HG03196 (cell line): ENCODE data around the gene SGMS1.
"Not testable (repeated sequence)": the region's sequence is repeated elsewhere in the genome, so short reads cannot be mapped to it uniquely, and the experiment has no call there.

ENCODE experiments used
- ATAC-seq: cut with Tn5 transposase; IDR thresholded peaks from one replicate; pipeline ENCODE4 v1.9.1; 2021; ENCODE audit not compliant: unreplicated experiment

The SGMS1 gene

DNA sequence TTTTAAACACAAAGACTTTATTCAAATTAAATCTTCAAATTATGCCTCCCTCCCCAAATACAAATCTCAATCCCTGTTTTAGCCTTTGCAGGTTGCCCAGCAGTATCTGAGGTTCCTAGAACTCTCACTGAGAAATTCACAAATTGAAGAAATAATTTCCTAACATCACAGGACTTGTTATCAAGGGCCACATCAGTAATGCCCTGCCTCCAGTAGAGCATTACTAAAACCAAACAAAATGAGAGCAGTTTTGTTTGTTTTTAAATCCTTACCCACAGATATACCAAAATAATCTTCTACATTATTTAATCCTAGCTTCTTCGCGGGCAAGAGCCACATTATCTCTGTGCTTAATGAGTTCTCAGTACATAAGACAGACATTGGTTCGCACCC is 152.2 kb downstream of the SGMS1 start:
- ATAC-seq = no peak

DNA sequence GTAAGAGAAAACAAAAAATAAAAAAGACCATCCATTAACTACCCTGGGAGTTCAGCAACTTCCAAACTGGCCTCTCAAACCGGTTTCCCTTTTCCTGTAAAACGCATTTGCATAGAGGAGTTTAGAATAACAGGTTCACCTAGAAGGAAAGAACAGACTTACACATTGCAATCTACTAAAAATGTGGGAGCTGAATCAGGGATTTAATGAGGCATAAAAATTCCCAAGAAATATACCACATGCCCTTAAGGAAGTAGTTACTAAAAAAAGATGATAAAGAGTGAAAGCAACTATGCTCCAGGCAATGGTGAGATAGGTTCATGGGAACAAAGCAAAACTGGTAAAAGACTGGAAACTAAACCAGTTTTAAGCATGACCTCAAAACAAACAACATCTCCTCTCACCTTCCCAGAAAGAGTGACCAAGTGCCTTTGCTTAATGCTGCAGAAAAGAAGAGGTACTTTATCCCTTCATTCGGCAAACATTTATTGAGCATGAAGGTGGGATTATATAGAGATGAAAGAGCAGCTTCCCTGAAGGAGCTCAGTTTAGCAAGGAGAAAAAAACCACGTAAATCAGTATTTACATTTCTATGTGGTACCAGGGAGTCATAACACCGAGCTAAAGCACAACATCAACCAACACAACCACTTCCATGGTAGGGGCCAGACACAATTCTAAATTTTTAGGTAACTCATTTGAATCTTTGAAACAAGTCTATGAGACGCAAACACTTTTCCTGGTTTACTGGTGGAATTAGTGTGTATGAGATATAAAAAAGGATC is 152.8 kb downstream of the SGMS1 start:
- no peak for ATAC-seq

DNA sequence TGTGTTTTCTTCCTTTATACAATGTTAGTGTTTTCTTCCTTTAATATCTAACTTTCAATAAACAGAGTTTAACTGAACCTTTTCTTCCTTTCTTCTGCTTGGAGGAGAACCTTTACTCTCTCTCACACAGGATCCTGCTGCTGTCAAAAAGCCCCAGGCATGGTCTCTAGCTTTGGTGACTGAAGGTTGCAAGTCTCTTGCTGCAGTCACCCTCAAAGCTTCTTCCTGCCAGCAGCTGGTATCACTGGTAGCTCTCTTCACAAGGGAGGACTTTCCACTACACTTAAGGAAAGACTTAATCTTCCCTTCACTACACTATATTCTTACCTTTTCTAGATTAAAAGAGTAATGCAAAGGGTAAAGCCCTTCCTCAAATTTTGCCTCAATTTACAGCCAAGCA is 153.4 kb downstream of the SGMS1 start:
- ATAC-seq = peak; percentile 47

DNA sequence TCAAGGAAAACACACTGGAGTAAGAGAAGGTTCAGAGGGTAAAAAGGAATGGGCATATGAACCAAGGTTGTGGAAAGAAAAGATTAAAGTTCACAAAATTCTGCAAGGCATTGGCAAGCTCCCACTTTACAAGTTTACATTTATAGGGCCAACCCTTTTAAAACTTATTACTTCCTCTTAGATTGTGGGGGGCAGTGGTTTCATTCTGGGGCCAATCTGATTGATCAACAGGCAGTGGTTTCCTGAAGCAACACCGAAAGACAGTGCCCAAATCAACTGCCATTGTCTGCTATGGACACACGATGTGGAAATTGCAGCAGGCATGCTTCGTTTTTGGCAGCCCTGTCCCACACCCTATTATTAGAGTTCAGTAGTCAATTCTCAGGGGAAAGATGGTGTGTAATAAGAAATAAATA is 154.0 kb downstream of the SGMS1 start:
- no peak for ATAC-seq

DNA sequence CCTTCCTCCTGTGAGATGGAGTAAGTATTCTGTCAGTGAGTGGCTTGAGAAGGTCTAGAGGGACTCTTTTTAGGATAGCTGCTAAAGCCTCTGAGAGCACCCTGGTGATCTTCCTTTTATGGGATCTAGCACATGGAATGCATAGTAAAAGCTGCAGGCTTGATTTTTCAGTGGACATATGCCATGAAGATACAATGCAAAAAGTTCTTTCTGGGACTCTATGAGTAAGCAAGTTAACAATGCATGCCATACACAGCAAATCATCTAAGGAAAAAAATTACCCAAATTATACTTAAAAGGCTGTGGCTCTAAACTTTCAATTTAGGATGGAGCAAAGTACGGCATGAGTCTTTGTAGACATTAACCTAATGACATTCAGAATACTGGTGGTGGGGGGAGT is 154.5 kb downstream of the SGMS1 start:
- ATAC-seq = no peak

DNA sequence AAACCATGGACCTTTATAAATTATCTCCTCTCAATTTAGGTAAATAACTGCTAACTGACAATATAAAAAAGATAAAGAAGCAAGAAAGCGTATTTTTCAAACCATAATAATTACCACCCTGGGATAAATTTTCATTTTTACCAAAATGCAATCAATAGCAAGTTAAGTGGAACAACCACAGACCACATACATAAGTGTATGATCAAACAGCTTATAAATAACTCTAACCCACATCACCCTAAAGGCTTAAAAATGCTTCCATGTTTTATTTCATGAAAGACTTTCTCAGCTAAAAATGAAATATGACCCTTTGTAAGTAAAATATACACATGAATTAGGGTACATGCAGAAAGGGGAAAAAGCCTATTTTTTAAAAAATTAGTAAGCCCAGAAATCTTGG is 156.5 kb downstream of the SGMS1 start:
- no peak for ATAC-seq

DNA sequence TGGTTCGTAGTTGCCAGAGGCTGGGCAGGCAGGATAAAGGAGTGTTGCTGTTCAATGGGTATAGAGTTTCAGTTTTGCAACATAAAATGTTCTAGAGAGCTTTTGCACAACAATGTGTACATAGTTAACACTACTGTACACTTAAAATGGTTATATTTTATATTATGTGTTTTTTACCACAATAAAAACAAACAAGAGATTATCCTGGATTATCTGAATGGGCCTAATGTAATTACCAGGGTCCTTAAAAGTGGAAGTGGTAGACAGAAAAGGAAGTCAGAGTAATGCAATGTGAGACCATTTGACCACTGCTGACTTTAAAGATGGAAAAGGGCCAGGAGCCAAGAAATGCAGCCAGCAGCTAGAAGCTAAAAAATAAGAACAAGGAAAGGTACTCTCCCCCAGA is 159.7 kb downstream of the SGMS1 start:
- ATAC-seq = no peak

GRCh38 chr10:50461834-50462233 is 161.9 kb downstream of the SGMS1 start:
- no peak for ATAC-seq

- ATAC-seq = no peak
Observed at GRCh38 chr10:50461123-50461522, 162.6 kb downstream of the SGMS1 start.

GRCh38 chr10:50456719-50457118 is 167.0 kb downstream of the SGMS1 start:
- ATAC-seq = no peak

DNA sequence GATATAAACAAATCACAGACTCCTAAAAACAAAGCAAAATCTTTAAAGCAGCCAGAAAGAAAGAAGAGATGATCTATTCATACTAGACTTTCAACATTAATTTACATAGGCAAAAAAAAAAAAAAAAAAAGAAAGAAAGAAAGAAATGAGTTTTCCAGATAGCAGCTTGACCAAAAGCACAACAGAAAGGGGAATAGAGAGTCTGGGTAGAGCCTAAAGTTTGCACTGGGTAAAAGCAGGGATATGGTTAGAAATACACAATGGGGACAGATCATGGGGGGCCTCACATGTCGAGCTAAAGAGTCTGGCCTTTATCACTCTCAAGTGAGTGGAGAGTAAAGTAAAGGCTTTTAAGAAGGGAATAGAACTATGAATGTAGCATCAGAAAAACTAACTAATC is 169.8 kb downstream of the SGMS1 start:
- ATAC-seq = no peak

GRCh38 chr10:50452603-50453002 is 171.2 kb downstream of the SGMS1 start:
- no peak for ATAC-seq

DNA sequence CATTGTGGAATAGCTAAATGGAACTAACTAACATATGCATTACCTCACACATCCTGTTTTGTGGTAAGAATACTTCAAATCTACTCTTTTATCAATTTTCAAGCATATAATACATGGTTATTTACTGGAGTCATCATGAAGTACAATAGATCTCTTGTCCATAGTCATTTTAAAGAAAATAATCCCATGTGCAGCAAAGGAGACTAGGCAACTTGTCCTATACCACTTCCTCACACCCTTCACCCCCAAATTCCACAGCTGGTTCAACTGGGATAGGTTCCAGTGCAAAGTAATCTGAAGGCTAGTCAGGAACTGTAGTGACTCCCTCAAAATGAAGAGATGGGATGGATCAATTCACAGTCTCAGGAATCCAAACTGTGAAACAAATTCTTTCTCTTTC is 176.1 kb downstream of the SGMS1 start:
- no peak for ATAC-seq

DNA sequence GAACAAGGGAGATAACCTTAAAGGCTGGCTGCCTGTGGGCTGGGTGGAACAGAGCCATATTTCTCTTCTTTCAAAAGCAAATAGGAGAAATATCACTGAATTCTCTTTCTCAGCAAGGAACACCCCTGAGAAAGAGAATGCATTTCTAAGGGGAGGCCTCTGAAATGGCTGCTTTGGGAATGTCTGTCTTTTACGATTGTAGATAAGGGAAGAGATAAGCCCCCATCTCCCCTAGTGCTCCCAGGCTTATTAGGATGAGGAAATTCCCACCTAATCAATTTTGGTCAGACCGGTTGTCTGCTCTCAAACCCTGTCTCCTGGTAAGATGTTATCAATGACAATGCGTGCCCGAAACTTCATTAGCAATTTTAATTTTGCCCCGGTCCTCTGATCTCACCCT is 178.0 kb downstream of the SGMS1 start:
- not testable (repeated sequence) for ATAC-seq

DNA sequence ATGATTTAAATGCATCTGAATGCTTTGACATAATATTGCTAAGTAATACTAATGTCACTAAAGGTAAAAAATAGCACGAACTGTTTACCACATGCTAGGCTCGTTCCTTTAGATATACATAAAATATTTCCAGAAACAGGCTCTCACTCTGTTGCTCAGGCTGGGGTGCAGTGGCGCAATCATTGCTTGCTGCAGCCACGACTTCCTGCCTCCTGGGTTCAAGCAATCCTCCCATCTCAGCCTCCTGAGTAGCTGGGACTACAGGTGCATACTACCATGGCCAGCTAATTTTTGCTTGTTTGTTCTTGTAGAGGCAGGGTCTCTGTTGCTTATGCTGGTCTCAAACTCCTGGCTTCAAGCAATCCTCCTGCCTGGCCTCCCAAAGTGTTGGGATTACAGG is 183.3 kb downstream of the SGMS1 start:
- no peak for ATAC-seq

DNA sequence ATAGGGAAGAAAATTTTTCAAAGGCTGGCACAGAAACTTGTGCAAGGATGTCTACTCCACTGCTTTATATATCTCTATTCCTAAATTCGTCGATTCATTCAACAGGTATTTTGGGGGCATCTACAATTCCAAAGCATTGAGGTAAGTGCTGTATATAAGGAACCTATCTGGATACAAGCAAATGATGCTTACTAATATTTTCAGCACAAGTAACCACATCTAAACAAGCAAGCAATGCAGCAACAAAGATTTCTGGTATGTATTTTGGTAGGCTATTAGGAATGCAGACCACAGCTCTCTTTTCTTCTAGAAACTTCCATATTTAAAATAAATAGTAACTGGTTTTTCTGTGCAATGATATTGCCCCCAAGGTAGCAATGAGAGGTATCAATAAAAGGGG is 183.9 kb downstream of the SGMS1 start:
- ATAC-seq = no peak

GRCh38 chr10:50439187-50439586 is 184.6 kb downstream of the SGMS1 start:
- ATAC-seq = no peak

GRCh38 chr10:50438049-50438936 is 185.5 kb downstream of the SGMS1 start:
- ATAC-seq = no peak

- no peak for ATAC-seq
Observed at GRCh38 chr10:50437248-50437647, 186.5 kb downstream of the SGMS1 start.

DNA sequence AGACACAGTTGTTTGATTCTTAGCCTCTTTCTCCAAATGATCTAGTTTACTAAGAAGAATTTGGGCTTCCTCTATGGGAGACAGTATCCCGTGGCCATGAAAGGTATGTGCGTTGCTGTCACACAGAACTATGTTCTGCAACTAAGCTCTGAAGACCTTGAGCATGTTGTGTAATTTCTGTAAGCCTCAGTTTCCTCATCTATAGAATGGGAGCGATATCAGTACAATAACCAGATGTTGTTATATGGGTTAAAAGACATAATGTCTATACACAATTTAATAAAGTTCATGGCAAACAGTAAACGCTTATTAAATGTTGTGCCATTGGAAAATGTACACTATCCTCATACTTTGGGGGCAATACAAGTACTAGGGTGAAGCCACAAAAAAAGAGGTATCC is 187.0 kb downstream of the SGMS1 start:
- no peak for ATAC-seq

GRCh38 chr10:50432211-50433009 is 191.3 kb downstream of the SGMS1 start:
- peak; percentile 55 for ATAC-seq
